Measurements from ENCODE around the gene INTS7. TPM values are rescaled to one million over a fixed set of nuclear protein-coding genes. Genes with fewer than 3 reads are reported as not detected.

The INTS7 gene
- 34.4 and 36.8 TPM in 2 replicates for total RNA-seq

- peaks cover 3% of the 10 kb centered on the region for H3K27me3 Mint-ChIP-seq
- H3K27ac Mint-ChIP-seq = peak within 1 kb of the TSS; percentile 99
- no peaks in the 10 kb centered on the region for H3K9me3 Mint-ChIP-seq
- peaks cover 60% of the 10 kb centered on the region for H3K4me1 Mint-ChIP-seq
- DNase-seq = peak; percentile 100
- peak within 1 kb of the TSS; percentile 98 for H3K4me3 Mint-ChIP-seq
- peaks cover 37% of the 10 kb centered on the region for H3K36me3 Mint-ChIP-seq (ENCODE audit: low read depth)
- intact Hi-C loops (cut with micrococcal nuclease) = loop anchor here (1.0 to 10.0 kb wide), 11 partner anchors 23 to 820 kb away; partner anchors contain the start of genes ATF3, FLVCR1, LPGAT1 and NEK2
Observed at GRCh38 chr1:212035123-212035834, at the start of gene INTS7, which contains the start of gene DTL. Gene INTS7, minus strand, starts transcription at chr1:212035557. Its CDS starts 120 bp downstream, at chr1:212035437. Gene DTL, plus strand, starts transcription at chr1:212035748. Its CDS starts 143 bp downstream, at chr1:212035891.

GRCh38 chr1:212082765-212083406 lies 47.5 kb upstream of the INTS7 start:
- no peaks in the 10 kb centered on the region for H3K27me3 Mint-ChIP-seq
- intact Hi-C loops (cut with micrococcal nuclease) = no loop called here
- no peak overlapping the region for H3K27ac Mint-ChIP-seq

GRCh38 chr1:212078826-212079225 lies 43.5 kb upstream of the INTS7 start:
- Mint-ChIP-seq H3K36me3 (ENCODE audit: low read depth) (peaks cover 36% of the 10 kb centered on the region), H3K9me3 (no peaks in the 10 kb centered on the region)

More at GRCh38 chr1:212082765-212083406, 47.5 kb upstream of the INTS7 start:
- H3K4me1 Mint-ChIP-seq = peaks cover 6% of the 10 kb centered on the region
- DNase-seq = no peak
- no peaks in the 10 kb centered on the region for H3K9me3 Mint-ChIP-seq
- H3K4me3 Mint-ChIP-seq = no peak overlapping the region
- peaks cover 40% of the 10 kb centered on the region for H3K36me3 Mint-ChIP-seq (ENCODE audit: low read depth)

GRCh38 chr1:212077028-212077427 lies 41.7 kb upstream of the INTS7 start:
- Mint-ChIP-seq H3K27ac (no peak overlapping the region), H3K4me3 (no peak overlapping the region), H3K9me3 (no peaks in the 10 kb centered on the region), H3K27me3 (no peaks in the 10 kb centered on the region), H3K36me3 (ENCODE audit: low read depth) (peaks cover 43% of the 10 kb centered on the region), H3K4me1 (peaks cover 9% of the 10 kb centered on the region)
- DNase-seq = no peak
- intact Hi-C loops (cut with micrococcal nuclease) = no loop called here

More at GRCh38 chr1:212078826-212079225, 43.5 kb upstream of the INTS7 start:
- peaks cover 9% of the 10 kb centered on the region for H3K4me1 Mint-ChIP-seq
- intact Hi-C loops (cut with micrococcal nuclease) = no loop called here
- H3K27ac Mint-ChIP-seq = no peak overlapping the region
- H3K27me3 Mint-ChIP-seq = no peaks in the 10 kb centered on the region
- DNase-seq = no peak
- H3K4me3 Mint-ChIP-seq = no peak overlapping the region

GRCh38 chr1:212074856-212075255 lies 39.5 kb upstream of the INTS7 start:
- Mint-ChIP-seq H3K4me1 (peaks cover 11% of the 10 kb centered on the region), H3K36me3 (ENCODE audit: low read depth) (peaks cover 53% of the 10 kb centered on the region), H3K9me3 (no peaks in the 10 kb centered on the region), H3K4me3 (no peak overlapping the region), H3K27ac (no peak overlapping the region), H3K27me3 (no peaks in the 10 kb centered on the region)
- no peak for DNase-seq
- intact Hi-C loops (cut with micrococcal nuclease) = no loop called here

- no peaks in the 10 kb centered on the region for H3K9me3 Mint-ChIP-seq
- peaks cover 11% of the 10 kb centered on the region for H3K4me1 Mint-ChIP-seq
- intact Hi-C loops (cut with micrococcal nuclease) = no loop called here
- H3K36me3 Mint-ChIP-seq (ENCODE audit: low read depth) = peaks cover 52% of the 10 kb centered on the region
- no peak overlapping the region for H3K27ac Mint-ChIP-seq
- H3K27me3 Mint-ChIP-seq = no peaks in the 10 kb centered on the region
- no peak overlapping the region for H3K4me3 Mint-ChIP-seq
- DNase-seq = no peak
Observed at GRCh38 chr1:212074313-212074712, 39.0 kb upstream of the INTS7 start.

GRCh38 chr1:212073490-212073889 lies 38.1 kb upstream of the INTS7 start:
- H3K27ac Mint-ChIP-seq = no peak overlapping the region
- H3K4me1 Mint-ChIP-seq = peaks cover 11% of the 10 kb centered on the region
- intact Hi-C loops (cut with micrococcal nuclease) = no loop called here

GRCh38 chr1:212072047-212072446 lies 36.7 kb upstream of the INTS7 start:
- no peaks in the 10 kb centered on the region for H3K27me3 Mint-ChIP-seq
- peaks cover 56% of the 10 kb centered on the region for H3K36me3 Mint-ChIP-seq (ENCODE audit: low read depth)
- no peak overlapping the region for H3K4me3 Mint-ChIP-seq
- peaks cover 11% of the 10 kb centered on the region for H3K4me1 Mint-ChIP-seq
- H3K27ac Mint-ChIP-seq = no peak overlapping the region
- intact Hi-C loops (cut with micrococcal nuclease) = no loop called here
- no peaks in the 10 kb centered on the region for H3K9me3 Mint-ChIP-seq
- no peak for DNase-seq

More at GRCh38 chr1:212073490-212073889, 38.1 kb upstream of the INTS7 start:
- no peak for DNase-seq
- Mint-ChIP-seq H3K27me3 (no peaks in the 10 kb centered on the region), H3K9me3 (no peaks in the 10 kb centered on the region), H3K36me3 (ENCODE audit: low read depth) (peaks cover 50% of the 10 kb centered on the region), H3K4me3 (no peak overlapping the region)

GRCh38 chr1:212070720-212071302 lies 35.5 kb upstream of the INTS7 start:
- DNase-seq = no peak
- intact Hi-C loops (cut with micrococcal nuclease) = loop anchor here (1.0 kb wide), 3 partner anchors 220 to 297 kb away; no protein-coding TSS in a partner anchor
- H3K4me1 Mint-ChIP-seq = peaks cover 4% of the 10 kb centered on the region
- peaks cover 56% of the 10 kb centered on the region for H3K36me3 Mint-ChIP-seq (ENCODE audit: low read depth)
- no peaks in the 10 kb centered on the region for H3K27me3 Mint-ChIP-seq
- no peak overlapping the region for H3K27ac Mint-ChIP-seq
- no peaks in the 10 kb centered on the region for H3K9me3 Mint-ChIP-seq
- H3K4me3 Mint-ChIP-seq = no peak overlapping the region

GRCh38 chr1:212067787-212068186 lies 32.4 kb upstream of the INTS7 start:
- no peaks in the 10 kb centered on the region for H3K27me3 Mint-ChIP-seq
- no peak for DNase-seq
- no peaks in the 10 kb centered on the region for H3K9me3 Mint-ChIP-seq
- H3K27ac Mint-ChIP-seq = no peak overlapping the region
- intact Hi-C loops (cut with micrococcal nuclease) = no loop called here
- no peak overlapping the region for H3K4me3 Mint-ChIP-seq
- peaks cover 6% of the 10 kb centered on the region for H3K4me1 Mint-ChIP-seq
- peaks cover 54% of the 10 kb centered on the region for H3K36me3 Mint-ChIP-seq (ENCODE audit: low read depth)

- H3K27me3 Mint-ChIP-seq = no peaks in the 10 kb centered on the region
- no peak overlapping the region for H3K27ac Mint-ChIP-seq
- no peak for DNase-seq
- H3K4me1 Mint-ChIP-seq = peaks cover 19% of the 10 kb centered on the region
- intact Hi-C loops (cut with micrococcal nuclease) = loop anchor here (1.0 to 2.0 kb wide), 2 partner anchors 305 to 394 kb away; no protein-coding TSS in a partner anchor
- H3K9me3 Mint-ChIP-seq = peaks cover 13% of the 10 kb centered on the region
- H3K4me3 Mint-ChIP-seq = no peak overlapping the region
- peaks cover 59% of the 10 kb centered on the region for H3K36me3 Mint-ChIP-seq (ENCODE audit: low read depth)
Observed at GRCh38 chr1:212062832-212063438, 27.6 kb upstream of the INTS7 start.

GRCh38 chr1:212060632-212061472 lies 25.5 kb upstream of the INTS7 start:
- no peaks in the 10 kb centered on the region for H3K27me3 Mint-ChIP-seq
- H3K4me1 Mint-ChIP-seq = peaks cover 19% of the 10 kb centered on the region
- peaks cover 22% of the 10 kb centered on the region for H3K9me3 Mint-ChIP-seq
- H3K4me3 Mint-ChIP-seq = no peak overlapping the region
- intact Hi-C loops (cut with micrococcal nuclease) = no loop called here
- DNase-seq = no peak
- peak overlapping the region; percentile 55 for H3K27ac Mint-ChIP-seq
- H3K36me3 Mint-ChIP-seq (ENCODE audit: low read depth) = peaks cover 66% of the 10 kb centered on the region

- DNase-seq = no peak
- Mint-ChIP-seq H3K4me3 (no peak overlapping the region), H3K27ac (no peak overlapping the region), H3K27me3 (no peaks in the 10 kb centered on the region), H3K4me1 (peaks cover 19% of the 10 kb centered on the region), H3K36me3 (ENCODE audit: low read depth) (peaks cover 89% of the 10 kb centered on the region), H3K9me3 (peaks cover 22% of the 10 kb centered on the region)
- intact Hi-C loops (cut with micrococcal nuclease) = no loop called here
Observed at GRCh38 chr1:212055333-212055732, 20.0 kb upstream of the INTS7 start.
